ENCODE data around the gene MMS19. TPM values are rescaled to one million over a fixed set of nuclear protein-coding genes. Genes with fewer than 3 reads are reported as not detected.
"Not testable (repeated sequence)": the region's sequence is repeated elsewhere in the genome, so short reads cannot be mapped to it uniquely, and the experiment has no call there.

Gene MMS19
- total and polyA plus RNA-seq, 3 experiments from 2014 or later, result 27.5 to 89.3 (median 85.7) TPM

DNA sequence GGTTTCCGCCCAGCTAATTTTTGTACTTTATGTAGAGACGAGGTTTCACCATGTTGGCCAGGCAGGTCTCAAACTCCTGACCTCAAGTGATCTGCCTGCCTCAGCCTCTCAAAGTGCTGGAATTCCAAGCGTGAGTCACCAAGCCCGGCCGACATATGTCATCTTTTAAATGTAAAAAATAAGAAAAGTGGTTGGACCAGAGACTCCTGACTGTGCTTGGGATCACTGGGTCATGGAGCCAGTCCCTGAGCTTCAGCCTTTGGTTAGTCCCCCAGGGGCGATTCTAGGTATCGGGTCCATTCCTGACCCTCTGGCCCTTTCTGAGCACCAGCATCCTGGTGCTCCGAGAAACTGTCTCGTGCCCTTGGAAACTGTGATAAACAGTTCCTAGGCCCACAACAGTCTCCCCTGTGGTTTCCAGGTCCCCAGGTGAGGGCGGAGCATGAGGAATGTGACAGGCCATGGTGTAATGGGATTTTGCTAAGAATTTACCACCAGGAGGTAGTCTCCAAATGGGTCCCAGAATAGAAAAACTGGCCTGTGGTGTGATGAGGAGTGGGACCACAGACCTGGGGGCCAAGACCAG, 33.3 kb upstream of the MMS19 start:
- CTCF ChIA-PET, result interaction anchor here (1.0 kb wide), 1 partner anchor 10 kb away, joined by 3 read pairs; no protein-coding TSS in a partner anchor
- H3K9me3 Mint-ChIP-seq, result peaks cover 0 to 2% (median 0%) of the 10 kb centered on the region in 5 donors
- H3K4me3 Mint-ChIP-seq, result no peak overlapping the region
- DNase-seq, result no peak
- no peaks in the 10 kb centered on the region for H3K27me3 ChIP-seq (ENCODE audit: insufficient read depth, low read length, poor library complexity, severe bottlenecking)
- POLR2A ChIA-PET, result no interaction called here
- H3K4me1 Mint-ChIP-seq, result no peaks in the 10 kb centered on the region
- H3K4me1 ChIP-seq (ENCODE audit: insufficient read depth, low read length), result no peaks in the 10 kb centered on the region
- no peaks in the 10 kb centered on the region for H3K9me3 ChIP-seq (ENCODE audit: low read length)
- peak overlapping the region in 1 of 8 donors; percentile 27 for H3K27ac Mint-ChIP-seq
- H3K36me3 Mint-ChIP-seq, result peaks cover 0 to 4% (median 0%) of the 10 kb centered on the region in 3 donors
- peaks cover 0 to 2% of the 10 kb centered on the region in 2 donors for H3K27me3 Mint-ChIP-seq
- no peak overlapping the region for H3K27ac ChIP-seq (ENCODE audit: low read depth, low read length)
- H3K36me3 ChIP-seq (ENCODE audit: insufficient read depth, low read length), result no peaks in the 10 kb centered on the region
- no peak overlapping the region for H3K4me3 ChIP-seq (ENCODE audit: low read length)

DNA sequence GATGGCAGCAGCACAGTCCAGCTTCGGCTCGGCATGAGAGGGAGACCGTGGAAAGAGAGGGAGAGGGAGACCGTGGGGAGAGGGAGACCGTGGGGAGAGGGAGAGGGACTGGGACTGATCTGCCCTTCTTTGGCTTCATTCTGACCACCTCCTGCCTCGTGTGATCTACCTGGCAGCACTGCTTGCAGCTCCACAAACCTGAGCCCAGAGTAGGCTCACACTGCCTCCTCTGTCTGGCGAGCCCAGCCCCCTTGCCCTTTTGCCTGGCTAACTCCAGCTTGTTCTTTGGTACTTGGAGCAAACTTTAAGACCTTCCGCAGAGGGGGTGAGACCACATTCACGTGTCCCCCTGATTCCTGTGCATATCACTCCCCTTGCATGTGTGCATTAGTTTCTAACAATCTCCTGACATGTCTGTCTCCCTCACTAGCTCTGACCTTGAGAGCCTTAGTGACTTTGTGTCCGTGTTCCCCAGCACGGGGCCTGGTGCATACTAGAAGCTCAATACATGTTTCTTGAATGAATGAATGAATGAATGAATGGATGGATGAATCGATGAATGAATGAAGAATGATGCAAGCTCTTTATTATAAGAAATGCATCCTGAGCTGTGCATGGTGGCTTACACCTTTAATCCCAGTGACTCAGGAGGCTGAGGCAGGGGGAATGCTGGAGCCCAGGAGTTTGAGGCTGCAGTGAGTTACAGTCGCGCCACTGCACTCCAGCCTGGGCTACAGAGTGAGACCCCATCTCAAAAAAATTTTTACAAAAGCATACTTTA, 31.7 kb upstream of the MMS19 start:
- H3K4me1 Mint-ChIP-seq, result no peaks in the 10 kb centered on the region
- no peak for DNase-seq
- ChIA-PET POLR2A (no interaction called here), CTCF (no interaction called here)
- H3K36me3 Mint-ChIP-seq, result peaks cover 0 to 4% (median 0%) of the 10 kb centered on the region in 3 donors
- no peak overlapping the region for H3K4me3 Mint-ChIP-seq
- no peaks in the 10 kb centered on the region for H3K27me3 ChIP-seq (ENCODE audit: insufficient read depth, low read length, poor library complexity, severe bottlenecking)
- no peaks in the 10 kb centered on the region for H3K9me3 ChIP-seq (ENCODE audit: low read length)
- no peak overlapping the region for H3K27ac ChIP-seq (ENCODE audit: low read depth, low read length)
- no peaks in the 10 kb centered on the region for H3K4me1 ChIP-seq (ENCODE audit: insufficient read depth, low read length)
- H3K36me3 ChIP-seq (ENCODE audit: insufficient read depth, low read length), result no peaks in the 10 kb centered on the region
- no peak overlapping the region for H3K27ac Mint-ChIP-seq
- peaks cover 0 to 2% of the 10 kb centered on the region in 2 donors for H3K27me3 Mint-ChIP-seq
- H3K4me3 ChIP-seq (ENCODE audit: low read length), result no peak overlapping the region
- peaks cover 0 to 2% (median 0%) of the 10 kb centered on the region in 5 donors for H3K9me3 Mint-ChIP-seq

DNA sequence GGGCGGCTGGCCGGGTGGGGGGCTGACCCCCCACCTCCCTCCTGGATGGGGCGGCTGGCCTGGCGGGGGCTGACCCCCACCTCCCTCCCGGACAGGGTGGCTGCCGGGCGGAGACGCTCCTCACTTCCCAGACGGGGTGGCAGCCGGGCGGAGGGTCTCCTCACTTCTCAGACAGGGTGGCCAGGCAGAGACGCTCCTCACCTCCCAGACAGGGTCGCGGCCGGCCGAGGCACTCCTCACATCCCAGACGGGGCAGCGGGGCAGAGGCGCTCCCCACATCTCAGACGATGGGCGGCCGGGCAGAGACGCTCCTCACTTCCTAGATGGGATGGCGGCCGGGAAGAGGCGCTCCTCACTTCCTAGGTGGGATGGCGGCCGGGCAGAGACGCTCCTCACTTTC, 30.7 kb upstream of the MMS19 start:
- POLR2A ChIA-PET; H3K27ac ChIP-seq (ENCODE audit: low read depth, low read length); H3K4me3 Mint-ChIP-seq; H3K4me3 ChIP-seq (ENCODE audit: low read length); H3K36me3 ChIP-seq (ENCODE audit: insufficient read depth, low read length); CTCF ChIA-PET; DNase-seq; H3K27ac Mint-ChIP-seq; H3K27me3 ChIP-seq (ENCODE audit: insufficient read depth, low read length, poor library complexity, severe bottlenecking); H3K9me3 Mint-ChIP-seq; H3K4me1 ChIP-seq (ENCODE audit: insufficient read depth, low read length); H3K27me3 Mint-ChIP-seq; H3K4me1 Mint-ChIP-seq; H3K36me3 Mint-ChIP-seq; H3K9me3 ChIP-seq (ENCODE audit: low read length): not testable (repeated sequence)

DNA sequence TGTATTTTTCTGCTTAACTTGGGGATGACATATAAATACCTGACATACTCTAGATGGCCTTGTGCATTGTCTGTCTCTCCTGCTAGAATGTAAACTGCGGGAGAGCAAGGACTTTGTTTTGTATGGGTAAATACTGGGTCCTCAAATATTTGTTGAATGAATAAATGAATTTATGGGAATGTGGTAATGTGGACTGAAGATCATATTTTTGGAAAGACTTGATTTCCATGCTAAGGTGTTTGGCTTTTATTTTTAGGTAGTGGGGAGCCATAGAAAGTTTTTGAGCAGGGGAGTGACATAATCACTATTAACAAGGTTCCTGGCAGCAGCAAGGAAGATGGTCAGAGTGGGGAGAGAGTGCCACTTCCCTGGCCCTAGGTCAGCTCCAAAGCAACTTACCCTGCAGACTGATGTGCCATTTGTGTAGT, 27.5 kb upstream of the MMS19 start:
- H3K9me3 ChIP-seq (ENCODE audit: low read length), result no peaks in the 10 kb centered on the region
- no peaks in the 10 kb centered on the region for H3K27me3 ChIP-seq (ENCODE audit: insufficient read depth, low read length, poor library complexity, severe bottlenecking)
- Mint-ChIP-seq H3K4me3 (no peak overlapping the region), H3K4me1 (no peaks in the 10 kb centered on the region), H3K36me3 (peaks cover 0 to 4% (median 0%) of the 10 kb centered on the region in 3 donors), H3K9me3 (peaks cover 0 to 2% (median 0%) of the 10 kb centered on the region in 5 donors), H3K27ac (no peak overlapping the region), H3K27me3 (peaks cover 5 to 19% of the 10 kb centered on the region in 2 donors)
- DNase-seq, result no peak
- POLR2A ChIA-PET, result no interaction called here
- H3K4me3 ChIP-seq (ENCODE audit: low read length), result no peak overlapping the region
- H3K36me3 ChIP-seq (ENCODE audit: insufficient read depth, low read length), result no peaks in the 10 kb centered on the region
- CTCF ChIA-PET, result no interaction called here
- H3K4me1 ChIP-seq (ENCODE audit: insufficient read depth, low read length), result no peaks in the 10 kb centered on the region
- H3K27ac ChIP-seq (ENCODE audit: low read depth, low read length), result no peak overlapping the region

DNA sequence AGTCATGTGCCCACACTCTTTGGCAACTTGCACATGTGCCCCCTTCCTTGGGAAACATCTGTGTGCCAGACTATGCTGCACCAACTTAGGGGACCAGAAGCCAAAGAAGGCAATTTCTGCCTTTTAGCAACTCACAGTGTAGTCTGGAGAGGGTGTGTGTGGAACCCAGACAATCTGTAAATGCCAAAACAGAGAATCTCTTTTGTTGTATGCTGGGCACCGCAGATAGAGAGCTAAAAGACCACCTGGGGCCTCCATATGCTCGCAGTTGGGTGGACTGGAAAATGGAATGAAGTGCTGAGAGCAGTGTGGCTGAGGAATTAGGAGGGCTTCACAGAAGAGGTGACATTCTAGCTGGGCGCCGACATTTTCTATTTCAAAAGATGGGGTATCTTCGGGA, 26.9 kb upstream of the MMS19 start:
- Mint-ChIP-seq H3K4me1 (no peaks in the 10 kb centered on the region), H3K4me3 (no peak overlapping the region), H3K27me3 (peaks cover 8 to 19% of the 10 kb centered on the region in 2 donors), H3K36me3 (peaks cover 0 to 4% (median 0%) of the 10 kb centered on the region in 3 donors), H3K27ac (no peak overlapping the region), H3K9me3 (peaks cover 0 to 2% (median 0%) of the 10 kb centered on the region in 5 donors)
- Histone ChIP-seq H3K36me3 (ENCODE audit: insufficient read depth, low read length) (no peaks in the 10 kb centered on the region), H3K4me3 (ENCODE audit: low read length) (no peak overlapping the region), H3K27me3 (ENCODE audit: insufficient read depth, low read length, poor library complexity, severe bottlenecking) (no peaks in the 10 kb centered on the region), H3K4me1 (ENCODE audit: insufficient read depth, low read length) (no peaks in the 10 kb centered on the region), H3K27ac (ENCODE audit: low read depth, low read length) (no peak overlapping the region), H3K9me3 (ENCODE audit: low read length) (no peaks in the 10 kb centered on the region)
- CTCF ChIA-PET, result no interaction called here
- POLR2A ChIA-PET, result no interaction called here
- DNase-seq, result no peak

DNA sequence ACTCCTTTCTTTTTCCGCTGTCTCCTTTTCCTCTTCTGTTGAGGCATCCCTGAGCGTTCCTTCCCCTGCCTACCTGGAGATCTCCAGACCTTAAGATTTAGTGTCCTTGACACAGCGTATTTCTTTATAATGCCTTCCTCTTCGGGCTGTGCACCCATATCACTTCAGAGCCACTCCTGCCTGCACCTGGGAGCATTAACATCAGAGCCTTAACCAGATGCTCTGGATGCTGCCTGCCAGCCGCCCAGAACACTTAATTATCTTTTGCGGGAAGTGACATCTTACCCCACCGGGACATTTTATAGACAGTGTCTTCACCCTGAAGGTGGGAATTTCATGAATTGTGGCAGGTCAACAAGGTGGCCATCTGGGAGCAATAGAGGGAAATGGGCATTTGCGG, 24.7 kb upstream of the MMS19 start:
- Histone ChIP-seq H3K4me1 (ENCODE audit: insufficient read depth, low read length) (no peaks in the 10 kb centered on the region), H3K27ac (ENCODE audit: low read depth, low read length) (no peak overlapping the region), H3K36me3 (ENCODE audit: insufficient read depth, low read length) (no peaks in the 10 kb centered on the region), H3K9me3 (ENCODE audit: low read length) (no peaks in the 10 kb centered on the region), H3K27me3 (ENCODE audit: insufficient read depth, low read length, poor library complexity, severe bottlenecking) (no peaks in the 10 kb centered on the region), H3K4me3 (ENCODE audit: low read length) (no peak overlapping the region)
- peaks cover 10 to 19% of the 10 kb centered on the region in 2 donors for H3K27me3 Mint-ChIP-seq
- H3K4me1 Mint-ChIP-seq, result no peaks in the 10 kb centered on the region
- H3K36me3 Mint-ChIP-seq, result no peaks in the 10 kb centered on the region
- H3K4me3 Mint-ChIP-seq, result no peak overlapping the region
- no peaks in the 10 kb centered on the region for H3K9me3 Mint-ChIP-seq
- no peak for DNase-seq
- H3K27ac Mint-ChIP-seq, result peak overlapping the region in 1 of 8 donors; percentile 36
- POLR2A ChIA-PET, result no interaction called here
- CTCF ChIA-PET, result no interaction called here

DNA sequence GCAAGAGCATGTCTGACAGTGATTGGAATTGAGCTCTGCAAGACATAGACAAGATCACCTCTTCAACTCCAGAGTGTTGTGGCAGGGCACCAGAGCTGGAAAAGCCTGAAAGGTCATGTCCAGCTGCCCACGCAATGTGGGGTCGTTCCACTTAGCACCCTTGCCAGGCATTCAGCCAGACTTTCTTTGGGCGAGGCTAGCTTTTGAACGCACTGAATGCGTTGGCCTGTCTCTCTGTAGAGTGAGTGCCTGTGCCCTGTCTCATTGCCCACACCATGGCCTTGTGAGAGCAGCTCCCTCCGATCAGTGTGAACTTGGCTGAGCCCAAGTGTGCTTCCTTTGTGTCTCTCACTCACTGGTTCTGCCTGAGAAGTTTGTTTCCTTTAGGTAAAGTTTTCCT, 23.8 kb upstream of the MMS19 start:
- DNase-seq, result no peak
- H3K36me3 Mint-ChIP-seq, result no peaks in the 10 kb centered on the region
- POLR2A ChIA-PET, result no interaction called here
- no peaks in the 10 kb centered on the region for H3K36me3 ChIP-seq (ENCODE audit: insufficient read depth, low read length)
- H3K27me3 ChIP-seq (ENCODE audit: insufficient read depth, low read length, poor library complexity, severe bottlenecking), result no peaks in the 10 kb centered on the region
- no peaks in the 10 kb centered on the region for H3K9me3 Mint-ChIP-seq
- no peaks in the 10 kb centered on the region for H3K9me3 ChIP-seq (ENCODE audit: low read length)
- no peaks in the 10 kb centered on the region for H3K4me1 ChIP-seq (ENCODE audit: insufficient read depth, low read length)
- peaks cover 11 to 19% of the 10 kb centered on the region in 2 donors for H3K27me3 Mint-ChIP-seq
- H3K27ac ChIP-seq (ENCODE audit: low read depth, low read length), result no peak overlapping the region
- no peak overlapping the region for H3K27ac Mint-ChIP-seq
- CTCF ChIA-PET, result interaction anchor here (1.1 to 1.5 kb wide), 2 partner anchors 9 to 35 kb away, joined by 3 read pairs; no protein-coding TSS in a partner anchor
- H3K4me3 Mint-ChIP-seq, result no peak overlapping the region
- no peaks in the 10 kb centered on the region for H3K4me1 Mint-ChIP-seq
- H3K4me3 ChIP-seq (ENCODE audit: low read length), result no peak overlapping the region

DNA sequence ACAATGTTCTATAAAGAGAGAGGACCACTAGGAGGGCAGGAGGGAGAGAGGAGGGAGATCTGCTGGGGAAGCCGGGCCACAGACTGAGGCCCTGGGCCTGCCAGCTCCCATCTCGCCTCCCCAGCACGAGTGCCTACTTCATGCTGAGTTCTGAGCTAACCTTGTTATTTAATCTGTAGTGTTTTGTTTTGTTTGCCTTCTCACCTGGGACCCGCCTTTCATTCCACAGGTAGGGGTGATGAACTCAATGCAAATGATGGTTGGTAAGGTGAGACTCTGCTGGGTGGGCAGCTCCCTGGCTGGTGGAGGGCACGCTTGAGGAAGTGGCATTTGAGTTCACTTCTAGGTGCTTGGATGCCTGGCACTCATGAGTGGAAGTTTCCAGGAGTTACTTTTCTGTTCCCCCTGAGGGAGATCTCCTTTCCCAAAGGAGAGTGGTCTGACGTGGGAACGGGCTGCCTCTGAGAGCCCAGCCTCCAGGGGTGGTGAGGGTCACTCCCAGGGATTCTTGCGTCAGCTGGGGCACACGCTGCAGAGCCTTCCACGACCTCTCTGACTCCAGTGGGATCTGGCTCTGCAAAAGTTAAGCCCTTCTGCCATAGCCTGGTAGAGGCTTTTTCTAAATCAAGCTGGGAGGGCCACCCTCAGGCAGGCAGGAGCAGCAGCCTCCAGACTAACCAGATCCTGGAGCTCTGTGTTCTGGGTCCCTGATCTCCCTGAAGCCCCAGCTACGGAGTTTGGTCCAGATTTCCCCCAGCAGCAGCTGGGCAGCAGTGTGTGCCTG, 22.9 kb upstream of the MMS19 start:
- DNase-seq, result no peak
- CTCF ChIA-PET, result interaction anchor here (1.1 to 1.5 kb wide), 3 partner anchors 10 to 35 kb away, joined by 3 read pairs; no protein-coding TSS in a partner anchor
- H3K27ac ChIP-seq (ENCODE audit: low read depth, low read length), result no peak overlapping the region
- no peaks in the 10 kb centered on the region for H3K36me3 ChIP-seq (ENCODE audit: insufficient read depth, low read length)
- Mint-ChIP-seq H3K27ac (no peak overlapping the region), H3K36me3 (no peaks in the 10 kb centered on the region), H3K4me1 (no peaks in the 10 kb centered on the region), H3K9me3 (no peaks in the 10 kb centered on the region), H3K4me3 (no peak overlapping the region), H3K27me3 (peaks cover 12 to 19% of the 10 kb centered on the region in 2 donors)
- H3K4me3 ChIP-seq (ENCODE audit: low read length), result no peak overlapping the region
- H3K9me3 ChIP-seq (ENCODE audit: low read length), result no peaks in the 10 kb centered on the region
- no peaks in the 10 kb centered on the region for H3K4me1 ChIP-seq (ENCODE audit: insufficient read depth, low read length)
- POLR2A ChIA-PET, result no interaction called here
- H3K27me3 ChIP-seq (ENCODE audit: insufficient read depth, low read length, poor library complexity, severe bottlenecking), result no peaks in the 10 kb centered on the region

All from CD8-positive, alpha-beta memory T cell (primary cell).